ENCODE results near the gene RIBC2. TPM values are rescaled to one million over a fixed set of nuclear protein-coding genes. Genes with fewer than 3 reads are reported as not detected.
"Not testable (repeated sequence)": the region's sequence is repeated elsewhere in the genome, so short reads cannot be mapped to it uniquely, and the experiment has no call there.

RIBC2 gene, protein sequence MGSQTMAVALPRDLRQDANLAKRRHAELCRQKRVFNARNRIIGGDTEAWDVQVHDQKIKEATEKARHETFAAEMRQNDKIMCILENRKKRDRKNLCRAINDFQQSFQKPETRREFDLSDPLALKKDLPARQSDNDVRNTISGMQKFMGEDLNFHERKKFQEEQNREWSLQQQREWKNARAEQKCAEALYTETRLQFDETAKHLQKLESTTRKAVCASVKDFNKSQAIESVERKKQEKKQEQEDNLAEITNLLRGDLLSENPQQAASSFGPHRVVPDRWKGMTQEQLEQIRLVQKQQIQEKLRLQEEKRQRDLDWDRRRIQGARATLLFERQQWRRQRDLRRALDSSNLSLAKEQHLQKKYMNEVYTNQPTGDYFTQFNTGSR
- 10 to 100 TPM; 12.8 to 16.2 TPM for total RNA-seq

GRCh38 chr22:45413368-45414211, at the start of gene RIBC2, which contains the start of gene SMC1B:
Gene RIBC2 (plus strand): TSS chr22:45413693. CDS start chr22:45413887, 194 bp downstream.
Gene SMC1B (minus strand): TSS chr22:45413599. CDS start chr22:45413567, 32 bp downstream.
- peak; percentile 93 for ATAC-seq
- CTCF ChIA-PET: interaction anchor here (0.8 to 2.4 kb wide), 8 partner anchors 9 to 158 kb away, joined by 3 to 13 read pairs (median 4); no protein-coding TSS in a partner anchor

DNA sequence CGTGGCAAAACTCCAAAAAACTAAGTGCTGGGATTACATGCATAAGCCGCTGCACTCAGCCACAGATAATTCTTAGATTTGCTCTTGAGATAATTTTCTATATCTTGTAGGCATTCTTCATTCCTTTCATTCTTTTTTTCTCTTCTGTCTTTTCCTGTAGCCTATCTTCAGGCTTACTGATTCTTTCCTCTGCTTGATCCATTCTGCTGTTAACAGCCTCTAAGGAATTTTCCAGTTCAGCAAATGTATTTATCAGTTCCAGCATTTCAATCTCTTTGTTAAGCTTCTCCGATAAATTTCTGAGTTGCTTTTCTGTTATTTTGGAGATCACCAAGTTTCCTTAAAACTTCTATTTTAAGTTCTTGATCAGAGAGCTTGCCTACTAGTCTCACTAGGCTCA, 46.8 kb upstream of the RIBC2 start:
- Mint-ChIP-seq H3K36me3 (peaks cover 3% of the 10 kb centered on the region), H3K27me3 (peaks cover 21% of the 10 kb centered on the region), H3K4me1 (no peaks in the 10 kb centered on the region), H3K9me3 (ENCODE audit: low read depth) (no peaks in the 10 kb centered on the region), H3K4me3 (no peak overlapping the region), H3K27ac (no peak overlapping the region)
- ATAC-seq (no peak), DNase-seq (no peak)
- CTCF ChIA-PET: no interaction called here

More at GRCh38 chr22:45413368-45414211, at the start of gene RIBC2, which contains the start of gene SMC1B:
- peaks cover 18% of the 10 kb centered on the region for H3K36me3 Mint-ChIP-seq
- no peaks in the 10 kb centered on the region for H3K9me3 Mint-ChIP-seq (ENCODE audit: low read depth)
- peaks cover 24% of the 10 kb centered on the region for H3K4me1 Mint-ChIP-seq
- H3K27ac Mint-ChIP-seq: peak within 1 kb of the TSS; percentile 88
- no peaks in the 10 kb centered on the region for H3K27me3 Mint-ChIP-seq
- DNase-seq: peak; percentile 96
- H3K4me3 Mint-ChIP-seq: peak within 1 kb of the TSS; percentile 87

DNA sequence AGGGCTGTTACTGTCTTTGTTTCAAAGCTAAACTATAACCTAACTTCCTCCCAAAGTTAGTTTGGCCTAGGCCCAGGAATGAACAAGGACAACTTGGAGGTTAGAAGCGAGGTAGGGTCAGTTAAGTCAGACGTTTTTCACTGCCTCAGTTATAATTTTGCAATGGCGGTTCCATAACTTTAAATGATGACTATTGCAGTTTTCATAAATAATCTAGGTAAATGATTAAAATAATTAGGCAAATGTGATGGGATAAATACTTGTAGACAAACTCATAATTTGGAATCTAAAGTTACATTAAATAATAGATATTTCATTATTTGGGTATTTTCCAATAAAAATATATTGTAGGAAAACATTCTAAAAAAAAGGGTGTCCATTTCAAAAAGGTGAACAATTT, 39.9 kb upstream of the RIBC2 start:
- Mint-ChIP-seq H3K27me3 (peaks cover 11% of the 10 kb centered on the region), H3K4me1 (peaks cover 11% of the 10 kb centered on the region)
- H3K4me3 Mint-ChIP-seq; H3K9me3 Mint-ChIP-seq (ENCODE audit: low read depth); H3K36me3 Mint-ChIP-seq; DNase-seq; H3K27ac Mint-ChIP-seq; ATAC-seq: not testable (repeated sequence)
- CTCF ChIA-PET: interaction anchor here (0.9 kb wide), 1 partner anchor 40 kb away, joined by 3 read pairs; no protein-coding TSS in a partner anchor

DNA sequence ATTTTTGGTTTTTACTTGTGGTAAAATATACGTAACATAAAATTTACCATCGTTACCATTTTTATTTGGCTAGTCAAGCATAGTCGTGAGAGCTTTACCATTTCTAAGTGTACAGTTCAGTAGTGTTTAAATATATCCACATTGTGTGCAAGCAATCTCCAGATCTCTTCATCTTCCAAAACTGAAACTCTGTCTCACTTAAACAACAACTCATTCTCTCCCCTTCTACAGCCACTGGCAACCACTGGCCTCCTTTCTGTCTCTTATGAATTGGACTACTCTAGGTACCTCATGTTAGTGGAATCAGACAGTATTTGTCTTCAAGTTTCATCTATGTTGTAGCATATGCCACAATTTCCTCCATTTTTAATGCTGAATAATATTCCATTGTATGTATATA, 37.5 kb upstream of the RIBC2 start:
- Mint-ChIP-seq H3K9me3 (ENCODE audit: low read depth) (no peaks in the 10 kb centered on the region), H3K27me3 (peaks cover 9% of the 10 kb centered on the region), H3K36me3 (peaks cover 3% of the 10 kb centered on the region), H3K27ac (no peak overlapping the region), H3K4me1 (peaks cover 11% of the 10 kb centered on the region), H3K4me3 (no peak overlapping the region)
- CTCF ChIA-PET: no interaction called here
- ATAC-seq: peak; percentile 36
- DNase-seq: no peak

DNA sequence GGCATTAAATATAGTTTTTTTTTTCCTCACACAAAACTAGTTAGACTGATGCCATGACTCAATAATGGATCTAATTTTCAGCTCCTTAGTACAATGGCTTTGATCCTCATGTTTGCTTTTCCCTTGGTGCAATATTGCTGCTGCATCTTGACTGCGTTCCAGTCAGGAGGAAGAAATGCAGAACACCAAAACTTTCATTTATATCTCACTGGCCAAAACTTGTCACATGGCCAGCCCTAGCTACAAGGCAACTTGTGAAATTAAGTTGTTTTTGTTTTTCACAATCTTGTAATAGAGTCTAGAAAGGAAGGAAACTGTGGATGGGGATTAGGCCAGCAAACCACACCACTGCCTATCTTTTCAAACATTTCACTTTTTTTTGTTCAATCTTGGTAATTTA, 36.8 kb upstream of the RIBC2 start:
- peaks cover 3% of the 10 kb centered on the region for H3K36me3 Mint-ChIP-seq
- CTCF ChIA-PET: no interaction called here
- H3K4me3 Mint-ChIP-seq: no peak overlapping the region
- DNase-seq (no peak), ATAC-seq (no peak)
- H3K27ac Mint-ChIP-seq: no peak overlapping the region
- H3K4me1 Mint-ChIP-seq: peaks cover 11% of the 10 kb centered on the region
- H3K27me3 Mint-ChIP-seq: peaks cover 9% of the 10 kb centered on the region
- H3K9me3 Mint-ChIP-seq (ENCODE audit: low read depth): no peaks in the 10 kb centered on the region

DNA sequence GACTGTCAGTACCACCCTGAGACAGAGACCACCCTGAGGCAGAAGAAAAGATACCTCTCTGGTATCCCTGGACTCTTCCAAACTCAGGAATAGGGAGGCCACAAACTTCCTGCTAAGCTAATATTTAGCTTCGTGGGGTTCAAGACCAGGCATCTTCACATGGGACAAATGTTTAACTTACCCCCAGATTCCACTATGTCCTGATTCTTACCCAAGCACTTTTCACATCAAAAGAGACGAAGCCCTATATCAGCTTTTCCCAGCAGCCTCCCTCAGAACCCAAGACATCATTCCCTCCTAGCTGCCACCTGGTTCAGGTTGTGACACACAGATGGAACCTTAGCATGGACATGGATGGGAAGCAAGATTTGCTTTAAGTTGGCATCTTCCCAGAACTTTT, 32.1 kb upstream of the RIBC2 start:
- no peak for DNase-seq
- Mint-ChIP-seq H3K4me3 (no peak overlapping the region), H3K27ac (no peak overlapping the region), H3K4me1 (peaks cover 5% of the 10 kb centered on the region), H3K27me3 (peaks cover 14% of the 10 kb centered on the region), H3K9me3 (ENCODE audit: low read depth) (no peaks in the 10 kb centered on the region), H3K36me3 (no peaks in the 10 kb centered on the region)
- CTCF ChIA-PET: no interaction called here
- no peak for ATAC-seq

- DNase-seq (no peak), ATAC-seq (no peak)
- no peaks in the 10 kb centered on the region for H3K4me1 Mint-ChIP-seq
- no peaks in the 10 kb centered on the region for H3K36me3 Mint-ChIP-seq
- CTCF ChIA-PET: no interaction called here
- peaks cover 28% of the 10 kb centered on the region for H3K27me3 Mint-ChIP-seq
- H3K9me3 Mint-ChIP-seq (ENCODE audit: low read depth): no peaks in the 10 kb centered on the region
- no peak overlapping the region for H3K27ac Mint-ChIP-seq
- H3K4me3 Mint-ChIP-seq: no peak overlapping the region
These were observed 23.9 kb upstream of the RIBC2 start for GRCh38 chr22:45389546-45389945.

- no peaks in the 10 kb centered on the region for H3K4me1 Mint-ChIP-seq
- no peak overlapping the region for H3K27ac Mint-ChIP-seq
- ATAC-seq (no peak), DNase-seq (no peak)
- H3K27me3 Mint-ChIP-seq: no peaks in the 10 kb centered on the region
- CTCF ChIA-PET: interaction anchor here (0.9 to 1.5 kb wide), 4 partner anchors 9 to 131 kb away, joined by 3 to 9 read pairs (median 3); no protein-coding TSS in a partner anchor
- H3K4me3 Mint-ChIP-seq: no peak overlapping the region
- peaks cover 2% of the 10 kb centered on the region for H3K9me3 Mint-ChIP-seq (ENCODE audit: low read depth)
- peaks cover 3% of the 10 kb centered on the region for H3K36me3 Mint-ChIP-seq
These were observed 15.7 kb upstream of the RIBC2 start for GRCh38 chr22:45397806-45398205.

GRCh38 chr22:45398214-45398613, 15.3 kb upstream of the RIBC2 start:
- DNase-seq: no peak
- no peak overlapping the region for H3K27ac Mint-ChIP-seq
- H3K4me1 Mint-ChIP-seq: no peaks in the 10 kb centered on the region
- no peak for ATAC-seq
- H3K27me3 Mint-ChIP-seq: no peaks in the 10 kb centered on the region
- no peak overlapping the region for H3K4me3 Mint-ChIP-seq
- H3K9me3 Mint-ChIP-seq (ENCODE audit: low read depth): peaks cover 2% of the 10 kb centered on the region
- H3K36me3 Mint-ChIP-seq: peaks cover 3% of the 10 kb centered on the region
- CTCF ChIA-PET: interaction anchor here (0.9 to 1.5 kb wide), 4 partner anchors 8 to 132 kb away, joined by 3 to 9 read pairs (median 3); no protein-coding TSS in a partner anchor

DNA sequence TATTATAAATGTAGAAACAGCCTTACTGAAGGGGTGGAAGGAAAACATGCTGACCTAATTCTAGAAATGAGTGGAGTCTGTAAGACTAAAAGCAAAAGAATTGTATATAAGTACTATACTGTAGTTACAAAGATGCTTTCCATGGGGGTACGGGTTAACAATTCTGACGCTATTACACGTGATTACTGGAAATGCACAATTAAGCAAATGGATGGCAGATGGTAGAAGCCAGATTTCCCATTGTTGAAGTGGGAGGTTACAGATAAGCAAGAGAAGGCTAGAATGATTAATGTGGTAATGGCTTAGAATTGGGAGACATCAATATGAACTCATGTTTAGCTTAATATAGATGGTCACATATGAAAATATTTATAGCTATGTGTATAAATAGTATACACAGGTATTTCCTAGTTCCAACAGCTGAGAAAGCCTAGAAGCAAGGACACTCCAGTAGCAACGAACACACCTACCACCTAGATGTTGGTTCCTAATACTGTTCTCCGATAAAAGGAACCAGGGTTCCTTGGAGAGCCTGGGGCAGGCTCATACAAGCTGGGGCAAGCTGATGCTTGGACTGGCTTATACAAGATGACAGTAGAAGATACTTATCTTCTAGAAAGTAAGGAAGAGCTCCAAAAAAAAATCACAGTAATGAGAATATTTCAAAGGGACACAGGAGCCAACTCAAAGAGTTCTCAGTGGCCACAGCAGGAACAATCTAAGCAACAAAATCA, 13.6 kb upstream of the RIBC2 start:
- Mint-ChIP-seq H3K27me3 (no peaks in the 10 kb centered on the region), H3K36me3 (peaks cover 3% of the 10 kb centered on the region), H3K4me3 (no peak overlapping the region), H3K27ac (no peak overlapping the region), H3K4me1 (no peaks in the 10 kb centered on the region), H3K9me3 (ENCODE audit: low read depth) (peaks cover 2% of the 10 kb centered on the region)
- CTCF ChIA-PET: interaction anchor here (1.0 to 1.5 kb wide), 3 partner anchors 9 to 100 kb away, joined by 3 to 4 read pairs (median 3); no protein-coding TSS in a partner anchor
- ATAC-seq (no peak), DNase-seq (no peak)

DNA sequence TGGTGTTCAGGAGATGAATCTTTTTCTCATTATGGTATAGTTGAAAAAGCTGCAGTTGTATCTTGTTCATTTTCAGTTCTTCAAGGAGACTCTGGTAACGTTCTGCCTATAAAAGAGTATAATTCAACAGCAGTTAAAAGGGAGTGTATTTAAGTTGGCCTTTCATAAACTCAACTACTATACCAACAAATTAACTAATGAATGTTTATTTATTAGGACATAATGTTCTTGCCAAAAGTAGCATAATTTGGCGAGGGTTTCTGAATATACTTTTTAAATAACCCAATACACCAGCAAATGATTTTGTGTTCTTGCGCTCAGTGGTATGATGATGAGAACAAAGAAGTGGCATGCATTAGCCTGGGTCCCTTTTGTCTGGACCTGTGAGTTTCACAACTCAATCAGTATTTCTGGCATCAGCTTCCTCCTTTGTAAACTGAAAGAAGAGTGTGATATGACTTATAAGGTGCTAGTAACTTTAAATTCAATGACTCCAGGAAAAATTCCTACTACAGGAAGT, 11.0 kb upstream of the RIBC2 start:
- H3K36me3 Mint-ChIP-seq: peaks cover 2% of the 10 kb centered on the region

GRCh38 chr22:45407793-45408192, 5.7 kb upstream of the RIBC2 start:
- DNase-seq (no peak), ATAC-seq (no peak)
- Mint-ChIP-seq H3K4me1 (peaks cover 5% of the 10 kb centered on the region), H3K36me3 (peaks cover 3% of the 10 kb centered on the region), H3K27me3 (no peaks in the 10 kb centered on the region), H3K27ac (no peak overlapping the region), H3K4me3 (no peak overlapping the region), H3K9me3 (ENCODE audit: low read depth) (no peaks in the 10 kb centered on the region)
- CTCF ChIA-PET: no interaction called here

More for the DNA sequence above, 11.0 kb upstream of the RIBC2 start:
- ATAC-seq: no peak
- no peak for DNase-seq
- no peaks in the 10 kb centered on the region for H3K27me3 Mint-ChIP-seq
- H3K4me3 Mint-ChIP-seq: no peak overlapping the region
- CTCF ChIA-PET: interaction anchor here (1.4 kb wide), 1 partner anchor 11 kb away, joined by 3 read pairs; no protein-coding TSS in a partner anchor
- no peaks in the 10 kb centered on the region for H3K4me1 Mint-ChIP-seq
- H3K9me3 Mint-ChIP-seq (ENCODE audit: low read depth): peaks cover 2% of the 10 kb centered on the region
- H3K27ac Mint-ChIP-seq: no peak overlapping the region
